Sigmoid colon (tissue), 4 donors: Measurements from ENCODE around the gene CAMTA1.

Experiments
- CTCF ChIP-seq, 4 experiments: fragments of 450-650 bp in 3 of 4; fragments of 200-600 bp in 1 of 4; IDR thresholded peaks; one replicate each; pipeline ENCODE4 v1.5.1; 2016 to 2019; ENCODE audit warnings: antibody characterized with exemption in 4 of 4, mild to moderate bottlenecking in 3 of 4, moderate library complexity in 2 of 4
- POLR2A ChIP-seq, 2 donors: fragments of 450-650 bp; IDR thresholded peaks; one replicate each; pipeline ENCODE4 v1.6.1; 2016; ENCODE audit warnings: antibody characterized with exemption in 2 of 2, mild to moderate bottlenecking in 2 of 2, moderate library complexity in 2 of 2
- POLR2AphosphoS5 ChIP-seq, 4 donors: sonication (generic); formaldehyde crosslinking; IDR thresholded peaks; one replicate each; pipeline ENCODE4 v1.6.1; 2017; ENCODE audit warnings: antibody characterized with exemption in 4 of 4

GRCh38 chr1:7257225-7257624 is 472.0 kb downstream of the CAMTA1 start:
- TF ChIP-seq CTCF (IDR thresholded peaks at IDR 0.05) (no peak), POLR2A (IDR thresholded peaks at IDR 0.05) (no peak), POLR2AphosphoS5 (IDR thresholded peaks at IDR 0.05) (no peak)
